Stimulated activated CD8-positive, alpha-beta memory T cell treated with anti-CD3 and anti-CD28 coated beads, Interleukin-15, amount 100 ng/mL, for 4 hours (primary cell): Measurements from ENCODE around the gene CPT1A.
"Not testable (repeated sequence)": the region's sequence is repeated elsewhere in the genome, so short reads cannot be mapped to it uniquely, and the experiment has no call there.

Experiments
- DNase-seq, 2 donors: peaks; one replicate each; pipeline ENCODE4 v3.0.0-alpha.2; 2020; ENCODE audit warnings: low read depth in 2 of 2

The CPT1A gene

DNA sequence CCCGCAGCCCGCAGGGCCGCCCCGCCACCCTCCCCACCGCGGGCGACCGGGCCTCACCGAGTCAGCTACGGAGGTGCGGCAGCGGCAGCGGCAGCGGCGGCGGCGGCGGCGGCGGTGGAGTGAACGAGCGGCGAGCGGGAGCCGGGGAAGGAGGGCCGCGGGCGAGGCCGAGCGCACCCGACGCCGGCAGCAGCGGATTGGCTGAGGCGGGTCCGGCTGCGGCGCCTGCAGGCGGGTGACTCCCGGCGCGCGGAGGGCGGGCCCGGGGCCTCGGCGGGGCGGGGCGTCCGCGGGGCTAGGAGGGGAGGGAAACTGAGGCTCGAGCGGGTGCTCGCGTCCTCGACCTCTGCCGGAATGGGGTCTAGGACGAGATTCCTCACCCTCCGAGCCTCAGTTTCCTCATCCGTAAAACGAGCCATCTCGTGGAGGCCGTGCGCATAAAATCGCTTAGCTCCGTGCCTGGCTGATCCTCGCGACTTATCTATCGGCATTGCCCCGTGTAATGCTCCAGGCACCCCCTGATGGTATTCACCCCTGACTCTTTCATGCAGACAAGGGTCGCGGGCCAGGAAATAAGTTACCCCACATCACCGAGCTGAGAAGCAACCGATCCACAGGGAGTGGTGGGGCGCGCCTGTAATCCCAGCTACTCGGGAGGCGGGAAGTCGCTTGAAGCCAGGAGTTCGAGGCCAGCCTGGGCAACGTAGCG, at the start of gene CPT1A:
CPT1A (minus strand) TSS at position 199 of the 709 bp plus-strand sequence. CDS start 26,442 bp downstream, outside the sequence.
- peak in 1 of 2 donors; percentile 51 for DNase-seq

DNA sequence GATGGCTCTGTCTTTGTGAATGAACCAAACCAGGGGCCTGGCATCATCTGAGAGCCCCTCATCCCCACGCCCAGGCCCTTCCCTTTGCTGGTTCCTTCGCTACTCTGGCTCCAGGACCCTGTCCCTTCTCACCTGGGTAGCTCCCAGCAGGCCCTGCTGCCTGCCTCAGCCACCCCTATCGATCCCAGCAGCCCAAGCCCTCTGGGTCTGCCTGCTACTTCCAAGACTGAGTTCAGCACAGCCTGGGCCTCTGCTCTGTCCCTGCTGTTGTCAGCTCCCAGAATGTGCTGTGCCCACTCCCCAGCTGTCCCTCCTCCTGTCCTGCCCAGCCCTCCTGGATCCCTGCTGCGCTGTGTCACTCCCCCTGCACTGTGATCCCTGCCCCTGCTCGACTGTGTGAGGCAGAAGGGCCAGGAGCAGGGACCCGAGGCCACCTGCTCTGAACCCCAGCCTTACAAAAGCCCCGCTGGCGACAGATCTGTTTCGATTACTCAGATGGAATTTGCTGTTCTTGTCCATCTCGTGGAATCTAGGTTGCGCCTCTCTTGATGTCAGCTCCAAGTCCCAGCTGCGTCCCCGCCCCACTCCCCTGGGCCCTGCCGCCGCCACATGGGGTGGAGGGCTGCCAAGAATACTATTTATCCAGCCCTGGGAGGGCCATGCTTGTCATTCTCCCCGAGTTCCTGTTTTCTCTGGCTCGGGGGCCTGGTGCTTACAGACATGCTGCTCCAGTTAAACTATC, 48.9 kb upstream of the CPT1A start:
- no peak for DNase-seq

DNA sequence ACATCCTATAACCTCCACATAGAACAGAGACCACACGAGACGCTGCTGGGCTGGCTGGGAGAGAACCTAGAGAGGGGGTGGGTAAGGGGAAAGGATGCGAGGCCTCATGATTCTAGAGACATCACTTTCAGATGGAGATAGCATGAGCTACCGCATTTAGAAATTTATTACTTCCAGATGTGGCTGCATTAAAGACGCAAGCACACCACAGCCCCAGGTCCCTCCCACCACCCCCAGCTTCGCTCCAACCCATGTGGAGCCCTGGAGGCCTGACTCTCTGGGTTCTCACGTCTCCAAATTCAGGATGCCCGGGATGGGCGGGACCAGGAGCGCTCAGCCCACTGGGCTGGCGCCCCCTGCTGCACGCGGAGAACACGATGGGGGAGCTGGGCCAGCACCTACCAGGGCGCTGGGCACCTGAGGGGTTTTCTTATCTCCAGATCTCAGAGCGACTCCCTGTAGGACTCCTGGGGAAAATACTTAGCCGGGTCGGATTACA, 48.3 kb upstream of the CPT1A start:
- DNase-seq, result no peak

GRCh38 chr11:68884827-68885226, 43.1 kb upstream of the CPT1A start:
- DNase-seq, result not testable (repeated sequence)

GRCh38 chr11:68882391-68882790, 40.7 kb upstream of the CPT1A start:
- DNase-seq, result no peak

DNA sequence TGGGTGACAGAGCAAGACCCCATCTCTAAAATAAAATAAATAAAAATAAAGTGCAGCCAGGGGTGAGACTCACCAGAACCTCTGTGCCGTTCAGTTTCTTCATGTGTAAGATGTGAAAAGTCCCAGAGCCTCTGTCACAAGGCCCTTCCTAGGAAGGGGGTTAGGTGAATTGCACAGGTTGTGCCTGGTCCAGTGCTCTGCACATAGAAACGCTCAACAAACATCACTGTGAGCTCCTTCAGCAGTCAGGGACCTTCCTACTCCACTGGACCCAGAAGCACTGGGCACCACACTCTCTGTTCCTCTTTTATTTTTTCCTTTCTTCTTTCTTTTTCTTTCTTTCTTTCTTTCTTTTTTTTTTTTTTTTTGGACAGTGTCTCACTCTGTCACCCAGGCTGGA, 39.6 kb upstream of the CPT1A start:
- no peak for DNase-seq

DNA sequence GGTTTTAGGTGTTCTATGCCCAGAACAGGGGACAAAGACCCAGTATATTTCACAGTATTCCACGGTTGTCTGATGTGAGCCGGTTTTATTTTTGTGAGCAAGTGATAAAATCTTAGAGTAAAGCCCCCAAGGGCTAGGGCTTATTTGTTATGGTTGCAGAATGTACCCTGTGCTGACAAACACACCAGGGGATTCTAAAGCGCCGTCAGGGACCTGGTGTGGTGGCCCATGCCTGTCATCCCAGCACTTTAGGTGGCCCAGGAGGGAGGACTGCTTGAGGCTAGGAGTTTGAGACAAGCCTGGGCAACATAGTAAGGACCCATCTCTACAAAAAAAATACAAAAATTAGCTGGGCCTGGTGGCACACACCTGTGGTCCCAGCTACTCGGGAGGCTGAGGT, 39.1 kb upstream of the CPT1A start:
- no peak for DNase-seq

DNA sequence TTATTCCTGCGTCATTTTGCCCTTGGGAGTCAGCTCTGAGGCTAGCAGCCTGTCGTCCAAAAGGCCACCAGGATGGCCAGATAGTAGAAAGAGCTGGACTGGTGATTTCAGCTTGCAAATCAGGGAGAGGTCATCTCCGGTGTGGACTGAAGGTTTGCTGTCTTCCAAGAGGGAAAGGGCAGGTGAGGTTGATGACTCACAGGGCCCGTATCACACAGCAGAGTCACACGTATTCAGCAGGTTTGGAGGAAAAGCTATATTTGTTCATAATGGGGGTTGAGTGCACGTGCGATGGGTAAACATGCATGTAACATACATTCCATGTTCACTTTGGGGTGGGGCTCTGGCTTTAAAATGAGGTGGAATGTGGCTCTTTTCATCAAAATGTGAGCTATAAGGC, 36.3 kb upstream of the CPT1A start:
- no peak for DNase-seq

GRCh38 chr11:68872216-68873003, 30.7 kb upstream of the CPT1A start:
- DNase-seq, result no peak

- no peak for DNase-seq
These were observed 28.8 kb upstream of the CPT1A start for GRCh38 chr11:68870470-68870869.

DNA sequence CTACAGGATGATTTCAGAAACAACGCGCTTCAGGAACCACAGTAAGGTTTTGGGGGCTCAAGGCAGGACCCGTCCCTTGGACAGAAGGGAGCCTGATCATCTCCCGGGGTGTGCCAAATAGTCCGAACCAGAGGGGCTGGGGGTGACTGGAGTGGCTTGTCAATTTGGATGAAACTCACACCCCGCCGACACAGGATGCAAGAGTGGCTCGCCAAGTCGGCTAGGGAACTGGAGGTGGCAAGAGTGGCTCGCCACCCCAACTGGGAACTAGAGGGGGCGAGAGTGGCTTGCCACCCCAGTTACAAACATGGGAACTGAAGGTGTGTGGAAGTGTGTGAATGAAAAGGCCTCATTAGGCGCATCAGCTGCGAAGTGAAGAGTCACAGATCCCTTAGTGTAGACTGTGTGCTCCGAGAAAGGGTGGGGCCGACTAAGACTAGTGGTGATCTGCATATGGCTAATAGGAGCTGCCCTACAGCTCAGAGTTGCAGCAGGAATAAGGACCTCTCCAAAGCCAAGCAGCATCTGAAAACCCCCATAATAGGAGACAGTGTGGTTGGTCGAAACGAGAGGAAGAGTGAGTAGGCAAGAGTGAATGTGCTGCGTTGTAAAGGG, 26.6 kb upstream of the CPT1A start:
- no peak for DNase-seq

- no peak for DNase-seq
These were observed 25.4 kb upstream of the CPT1A start for GRCh38 chr11:68867066-68867465.

DNA sequence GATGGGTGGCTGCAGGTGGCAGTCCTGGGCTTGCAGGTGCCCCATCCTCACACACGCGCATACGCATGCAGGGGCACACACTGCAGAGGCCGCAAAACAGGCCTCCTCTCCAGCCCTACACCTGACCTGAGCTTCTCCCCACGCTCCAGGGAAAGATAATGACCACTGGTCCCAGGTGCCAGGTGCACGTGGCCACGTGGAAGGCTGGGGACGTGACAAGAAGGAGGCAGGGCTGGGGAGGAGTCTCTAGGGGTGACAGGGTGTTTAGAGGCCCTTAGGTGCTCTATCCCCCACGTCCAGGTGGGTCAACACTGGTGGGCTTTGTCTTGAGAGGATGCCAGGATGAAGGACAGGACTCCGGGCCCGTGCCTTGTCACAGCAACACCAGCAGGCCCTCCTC, 23.5 kb upstream of the CPT1A start:
- DNase-seq, result no peak

- DNase-seq, result no peak
These were observed 22.0 kb upstream of the CPT1A start for GRCh38 chr11:68863553-68864265.

- no peak for DNase-seq
These were observed 20.7 kb upstream of the CPT1A start for GRCh38 chr11:68862421-68862820.

DNA sequence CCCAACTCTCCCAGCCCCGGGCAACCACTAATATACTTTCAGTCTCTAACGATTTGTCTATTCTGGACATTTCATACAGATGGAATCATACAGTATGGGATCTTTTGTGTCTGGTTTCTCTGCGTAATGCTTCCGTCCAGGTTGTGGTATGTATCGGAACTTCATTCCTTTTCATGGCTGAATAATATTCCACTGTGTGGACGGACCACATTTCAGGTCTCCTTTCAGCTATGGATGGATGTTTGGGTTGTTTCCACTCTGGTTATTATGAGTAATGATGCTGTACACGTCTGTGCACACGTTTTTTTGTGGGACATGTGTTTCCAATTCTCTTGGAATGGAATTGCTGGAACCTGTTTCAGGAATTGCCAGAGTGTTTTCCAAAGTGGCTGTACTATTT, 17.4 kb upstream of the CPT1A start:
- no peak for DNase-seq

DNA sequence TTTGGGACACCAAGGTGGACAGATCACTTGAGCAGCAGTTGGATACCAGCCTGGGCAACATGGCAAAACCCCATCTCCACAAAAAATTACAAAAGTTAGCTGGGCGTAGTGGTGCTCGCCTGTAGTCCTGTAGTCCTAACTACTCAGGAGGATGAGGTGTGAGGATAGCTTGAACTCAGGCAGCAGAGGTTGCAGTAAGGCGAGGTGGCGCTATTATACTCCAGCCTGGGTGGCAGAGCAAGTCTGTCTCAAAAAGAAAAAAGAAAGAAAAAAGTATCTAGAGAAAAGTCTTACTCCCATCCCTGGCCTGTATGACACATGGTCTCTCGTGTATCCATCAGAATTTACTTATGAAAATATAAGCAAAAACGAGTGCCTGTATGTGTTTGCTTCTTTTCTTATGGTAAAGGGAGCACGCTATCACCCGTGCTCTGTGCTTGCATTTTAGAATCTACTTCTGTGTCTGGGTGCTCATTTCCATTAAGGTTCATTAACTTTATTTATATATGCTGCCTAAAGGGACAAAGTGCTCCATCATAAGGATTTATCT, 15.4 kb upstream of the CPT1A start:
- no peak for DNase-seq

GRCh38 chr11:68856425-68857030, 14.8 kb upstream of the CPT1A start:
- not testable (repeated sequence) for DNase-seq

DNA sequence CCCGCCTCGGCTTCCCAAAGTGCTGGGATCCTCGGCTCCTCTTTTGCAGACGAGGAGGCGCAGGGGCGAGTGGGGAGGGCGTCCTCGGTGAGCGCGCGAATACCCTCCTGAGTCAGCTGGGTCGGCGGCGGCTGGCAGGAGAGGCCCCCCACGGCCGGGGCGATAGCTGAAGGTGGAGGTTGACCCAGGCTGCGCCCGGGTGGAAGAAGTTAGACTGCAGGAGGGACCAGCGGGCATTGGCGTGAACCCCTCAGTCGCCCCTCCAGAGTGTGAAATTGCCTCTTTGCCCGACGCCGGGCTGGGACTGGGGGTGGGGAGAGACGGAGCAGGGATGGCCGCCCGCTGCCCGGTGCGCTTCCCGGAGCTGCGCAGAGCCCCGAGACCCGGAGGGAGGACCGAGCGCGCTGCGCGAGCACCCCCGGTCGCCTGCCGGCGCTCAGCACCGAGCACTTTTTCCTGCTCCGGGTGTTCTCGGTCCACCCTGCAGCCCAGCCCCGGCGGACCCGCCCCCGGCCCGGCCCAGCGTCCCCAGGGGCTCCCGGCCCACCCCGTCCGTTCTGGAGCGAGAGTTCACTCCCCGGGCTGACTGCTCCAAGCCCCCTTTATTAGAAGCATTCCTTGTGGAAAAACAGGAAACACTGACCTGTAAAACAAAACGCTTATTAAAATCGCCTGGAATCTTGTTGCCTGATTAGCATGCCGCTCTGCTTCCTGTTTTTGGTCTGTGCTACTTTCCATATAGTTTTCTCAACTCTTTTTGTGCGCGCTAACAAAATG, 13.7 kb upstream of the CPT1A start:
- DNase-seq, result no peak
